Stomach smooth muscle (tissue), 2 donors: ENCODE results near the gene GUCA1A.
"Not testable (repeated sequence)": the region's sequence is repeated elsewhere in the genome, so short reads cannot be mapped to it uniquely, and the experiment has no call there.

Experiments
- H3K27ac ChIP-seq: one replicate; pipeline ENCODE4 v1.7.0; 2013; ENCODE audit warnings: mild to moderate bottlenecking, low read length, inconsistent platforms
- H3K27me3 ChIP-seq, 2 donors: one replicate each; pipeline ENCODE4 v1.7.0; 2013; ENCODE audit warnings: low read length in 2 of 2; ENCODE audit not compliant: insufficient read depth in 2 of 2, control insufficient read depth in 1 of 2
- H3K36me3 ChIP-seq, 2 donors: one replicate each; pipeline ENCODE4 v1.7.0; 2013; ENCODE audit warnings: low read length in 2 of 2; ENCODE audit not compliant: control insufficient read depth in 2 of 2, insufficient read depth in 2 of 2
- H3K4me1 ChIP-seq: one replicate; pipeline ENCODE4 v1.7.0; 2013; ENCODE audit warnings: low read length; ENCODE audit not compliant: control insufficient read depth, insufficient read depth
- H3K4me3 ChIP-seq, 2 donors: one replicate each; pipeline ENCODE4 v1.7.0; 2013; ENCODE audit warnings: low read length in 2 of 2
- H3K9ac ChIP-seq, 2 donors: one replicate each; pipeline ENCODE4 v1.7.0; 2013; ENCODE audit warnings: low read length in 2 of 2, mild to moderate bottlenecking in 1 of 2
- H3K9me3 ChIP-seq, 2 donors: one replicate each; pipeline ENCODE4 v1.7.0; 2013; ENCODE audit warnings: low read length in 2 of 2; ENCODE audit not compliant: control insufficient read depth in 2 of 2
- donor health status: healthy.
- donor health status: Pancreatic carcinoma.

Gene GUCA1A

GRCh38 chr6:42193491-42193894 is 20.3 kb downstream of the GUCA1A start:
- Histone ChIP-seq H3K9me3 (no peaks in the 10 kb centered on the region), H3K9ac (no peak overlapping the region), H3K4me3 (no peak overlapping the region), H3K27me3 (no peaks in the 10 kb centered on the region), H3K27ac (no peak overlapping the region), H3K36me3 (peaks cover 0 to 2% of the 10 kb centered on the region in 2 donors), H3K4me1 (peaks cover 2% of the 10 kb centered on the region)

- Histone ChIP-seq H3K9me3 (no peaks in the 10 kb centered on the region), H3K4me3 (no peak overlapping the region), H3K4me1 (peaks cover 2% of the 10 kb centered on the region), H3K9ac (no peak overlapping the region), H3K27ac (no peak overlapping the region), H3K36me3 (peaks cover 0 to 2% of the 10 kb centered on the region in 2 donors), H3K27me3 (no peaks in the 10 kb centered on the region)
These were observed 20.9 kb downstream of the GUCA1A start for GRCh38 chr6:42194056-42194455.

GRCh38 chr6:42195415-42195814 is 22.3 kb downstream of the GUCA1A start:
- H3K27ac ChIP-seq, result no peak overlapping the region
- H3K4me3 ChIP-seq, result no peak overlapping the region
- H3K36me3 ChIP-seq, result peaks cover 0 to 2% of the 10 kb centered on the region in 2 donors
- H3K4me1 ChIP-seq, result peaks cover 6% of the 10 kb centered on the region
- no peak overlapping the region for H3K9ac ChIP-seq
- no peaks in the 10 kb centered on the region for H3K9me3 ChIP-seq
- H3K27me3 ChIP-seq, result no peaks in the 10 kb centered on the region

GRCh38 chr6:42197555-42198362 is 24.6 kb downstream of the GUCA1A start:
- peaks cover 0 to 2% of the 10 kb centered on the region in 2 donors for H3K36me3 ChIP-seq
- no peaks in the 10 kb centered on the region for H3K9me3 ChIP-seq
- peaks cover 8% of the 10 kb centered on the region for H3K4me1 ChIP-seq
- no peak overlapping the region for H3K4me3 ChIP-seq
- no peak overlapping the region for H3K9ac ChIP-seq
- no peaks in the 10 kb centered on the region for H3K27me3 ChIP-seq
- H3K27ac ChIP-seq, result no peak overlapping the region

GRCh38 chr6:42199106-42199981 is 26.2 kb downstream of the GUCA1A start:
- Histone ChIP-seq H3K36me3 (peaks cover 0 to 4% of the 10 kb centered on the region in 2 donors), H3K4me3 (peak overlapping the region in 1 of 2 donors; percentile 34), H3K27me3 (no peaks in the 10 kb centered on the region), H3K9me3 (no peaks in the 10 kb centered on the region), H3K4me1 (peaks cover 8% of the 10 kb centered on the region), H3K27ac (no peak overlapping the region), H3K9ac (no peak overlapping the region)

GRCh38 chr6:42200035-42200434 is 26.9 kb downstream of the GUCA1A start:
- Histone ChIP-seq H3K4me1 (peaks cover 8% of the 10 kb centered on the region), H3K36me3 (peaks cover 0 to 7% of the 10 kb centered on the region in 2 donors), H3K4me3 (peak overlapping the region in 1 of 2 donors; percentile 15), H3K27ac (peak overlapping the region; percentile 24), H3K9ac (no peak overlapping the region), H3K27me3 (no peaks in the 10 kb centered on the region), H3K9me3 (no peaks in the 10 kb centered on the region)

- Histone ChIP-seq H3K9ac (no peak overlapping the region), H3K4me1 (peaks cover 8% of the 10 kb centered on the region), H3K4me3 (no peak overlapping the region)
These were observed 28.2 kb downstream of the GUCA1A start for GRCh38 chr6:42201382-42201781.

GRCh38 chr6:42202131-42202915 is 29.2 kb downstream of the GUCA1A start:
- not testable (repeated sequence) for H3K27me3 ChIP-seq, H3K4me3 ChIP-seq, H3K27ac ChIP-seq, H3K4me1 ChIP-seq, H3K9ac ChIP-seq, H3K9me3 ChIP-seq
- peaks cover 0 to 10% of the 10 kb centered on the region in 2 donors for H3K36me3 ChIP-seq

More at GRCh38 chr6:42201382-42201781, 28.2 kb downstream of the GUCA1A start:
- H3K27ac ChIP-seq, result no peak overlapping the region
- H3K27me3 ChIP-seq, result no peaks in the 10 kb centered on the region
- no peaks in the 10 kb centered on the region for H3K9me3 ChIP-seq
- H3K36me3 ChIP-seq, result peaks cover 0 to 10% of the 10 kb centered on the region in 2 donors

- Histone ChIP-seq H3K9ac (no peak overlapping the region), H3K4me3 (no peak overlapping the region), H3K27me3 (no peaks in the 10 kb centered on the region), H3K36me3 (peaks cover 5 to 11% of the 10 kb centered on the region in 2 donors), H3K4me1 (peaks cover 8% of the 10 kb centered on the region), H3K9me3 (no peaks in the 10 kb centered on the region), H3K27ac (no peak overlapping the region)
These were observed 30.0 kb downstream of the GUCA1A start for GRCh38 chr6:42203183-42203582.

GRCh38 chr6:42204768-42205282 is 31.7 kb downstream of the GUCA1A start:
- H3K9ac ChIP-seq, result no peak overlapping the region
- peaks cover 8% of the 10 kb centered on the region for H3K4me1 ChIP-seq
- peaks cover 14 to 21% of the 10 kb centered on the region in 2 donors for H3K36me3 ChIP-seq
- H3K4me3 ChIP-seq, result no peak overlapping the region
- H3K9me3 ChIP-seq, result no peaks in the 10 kb centered on the region
- no peaks in the 10 kb centered on the region for H3K27me3 ChIP-seq
- no peak overlapping the region for H3K27ac ChIP-seq
